Activated CD8-positive, alpha-beta memory T cell treated with anti-CD3 and anti-CD28 coated beads for 48 hours (primary cell): ENCODE results near the gene MARCHF6.
"Not testable (repeated sequence)": the region's sequence is repeated elsewhere in the genome, so short reads cannot be mapped to it uniquely, and the experiment has no call there.

ENCODE experiments used
- DNase-seq, 3 experiments: peaks; one replicate each; pipeline ENCODE4 v3.0.0-alpha.2; 2020; ENCODE audit warnings: low read depth in 2 of 3, low spot score in 2 of 3

MARCHF6 gene

DNA sequence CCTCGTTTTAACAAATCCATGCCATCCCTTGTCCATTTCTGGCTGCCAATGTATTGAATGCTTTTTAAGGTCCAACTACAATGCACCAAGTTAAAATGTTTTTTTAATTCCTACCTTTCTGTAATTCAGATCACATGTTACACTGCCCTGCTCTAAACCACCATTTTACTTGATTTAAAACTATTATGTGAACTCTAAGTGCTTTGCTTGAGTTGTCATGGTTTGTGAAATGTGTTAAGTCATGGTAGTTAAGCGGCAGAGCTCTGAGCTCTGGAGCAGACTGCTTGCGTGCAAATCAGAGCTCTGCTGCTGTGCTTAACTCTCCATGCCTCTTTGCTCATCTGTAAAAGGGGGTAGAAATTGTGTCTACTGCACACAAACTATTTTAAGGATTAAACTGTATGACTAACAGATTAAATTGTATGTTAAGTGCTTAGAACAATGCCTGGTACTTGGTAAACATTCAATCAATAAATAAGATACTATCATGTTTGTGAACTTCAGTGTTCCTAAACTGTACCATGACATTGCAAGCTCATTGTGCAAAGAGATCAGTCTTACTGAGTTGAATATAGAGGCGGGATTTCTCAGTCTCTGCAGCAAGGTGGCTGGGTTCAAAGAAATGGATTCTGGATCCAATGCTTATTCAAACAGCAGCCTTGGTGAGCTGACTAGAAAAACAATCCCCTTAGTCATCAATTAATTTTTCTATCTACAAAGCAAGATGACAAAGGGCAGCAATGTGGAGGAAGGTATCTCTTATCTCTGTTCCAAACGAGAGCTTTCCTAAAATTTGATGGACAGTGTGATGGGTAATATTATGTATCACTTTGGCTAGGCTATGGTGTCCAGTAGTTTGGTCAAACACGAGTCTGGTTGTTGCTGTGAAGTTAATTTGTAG lies 29.7 kb upstream of the MARCHF6 start:
- no peak for DNase-seq

DNA sequence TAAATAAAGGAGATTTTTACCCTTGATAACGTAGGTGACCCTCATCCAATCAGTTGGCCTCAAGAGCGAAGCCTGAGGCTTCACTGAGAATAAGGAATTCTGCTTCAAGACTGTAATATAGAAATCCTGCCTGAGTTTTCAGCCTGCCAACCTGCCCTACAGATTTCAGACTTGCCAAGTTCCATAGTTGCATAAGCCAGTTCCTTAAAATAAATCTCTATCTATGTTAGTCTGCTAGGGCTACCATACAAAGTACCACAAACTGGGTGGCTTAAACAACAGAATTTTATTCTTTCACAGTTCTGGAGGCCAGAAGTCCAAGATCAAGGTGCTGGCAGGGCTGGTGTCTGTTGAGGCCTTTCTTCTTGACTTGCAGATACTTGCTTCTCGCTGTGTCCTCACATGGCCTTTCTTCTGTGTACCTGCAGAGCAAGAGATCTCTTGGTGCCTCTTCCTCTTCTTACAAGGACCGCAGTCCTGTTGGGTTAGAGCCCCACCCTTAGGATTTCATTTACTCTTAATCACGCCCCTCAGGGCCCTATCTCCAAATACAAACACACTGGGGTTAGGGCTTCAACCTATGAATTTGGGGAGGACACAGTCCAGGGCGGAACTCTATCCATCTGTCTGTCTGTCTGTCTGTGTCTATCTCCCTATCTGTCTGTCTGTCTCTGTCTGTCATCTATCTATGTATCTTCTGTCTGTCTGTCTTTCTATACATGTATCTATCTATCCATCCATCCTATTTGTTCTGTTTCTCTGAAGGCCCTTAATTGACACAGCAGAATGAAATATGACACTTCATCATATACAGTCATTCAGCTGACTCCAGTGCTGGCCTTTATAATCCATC lies 28.8 kb upstream of the MARCHF6 start:
- DNase-seq: no peak

DNA sequence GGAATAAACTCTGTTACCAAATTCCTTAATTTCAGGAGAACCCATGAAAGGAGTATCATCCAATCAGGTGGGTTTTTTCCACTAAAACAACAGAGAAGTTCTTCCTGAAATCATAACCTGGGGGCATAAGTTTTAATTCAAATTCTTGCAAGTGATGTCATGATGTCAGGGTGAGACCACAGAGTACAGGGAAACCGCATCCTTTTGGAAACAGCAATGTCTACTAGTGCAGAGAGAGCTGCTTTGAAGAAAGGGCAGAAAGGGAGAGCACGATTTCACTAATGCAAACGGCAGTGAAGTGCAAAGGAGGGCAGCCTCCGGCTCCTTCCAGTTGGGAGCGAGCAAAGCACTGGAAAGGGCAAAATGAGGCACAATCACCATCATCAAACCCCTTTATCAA lies 25.2 kb upstream of the MARCHF6 start:
- DNase-seq: no peak

DNA sequence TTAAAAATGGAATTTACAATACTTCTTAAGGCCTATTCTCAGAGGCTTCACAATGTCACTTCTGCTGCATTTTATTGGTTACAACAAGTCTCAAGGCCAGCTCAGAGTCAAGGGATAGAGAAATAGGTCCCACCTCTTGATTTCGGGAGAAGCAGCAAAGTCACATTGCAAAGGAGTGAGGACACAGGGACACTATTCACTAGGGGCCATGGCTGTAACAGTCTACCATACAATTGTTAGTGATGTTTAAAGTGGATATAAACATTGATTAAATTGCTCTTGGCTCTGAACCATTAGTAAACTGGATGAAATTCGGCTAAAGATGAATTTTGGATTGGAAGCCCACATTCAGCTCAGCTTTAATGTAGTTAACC lies 24.1 kb upstream of the MARCHF6 start:
- DNase-seq: no peak

DNA sequence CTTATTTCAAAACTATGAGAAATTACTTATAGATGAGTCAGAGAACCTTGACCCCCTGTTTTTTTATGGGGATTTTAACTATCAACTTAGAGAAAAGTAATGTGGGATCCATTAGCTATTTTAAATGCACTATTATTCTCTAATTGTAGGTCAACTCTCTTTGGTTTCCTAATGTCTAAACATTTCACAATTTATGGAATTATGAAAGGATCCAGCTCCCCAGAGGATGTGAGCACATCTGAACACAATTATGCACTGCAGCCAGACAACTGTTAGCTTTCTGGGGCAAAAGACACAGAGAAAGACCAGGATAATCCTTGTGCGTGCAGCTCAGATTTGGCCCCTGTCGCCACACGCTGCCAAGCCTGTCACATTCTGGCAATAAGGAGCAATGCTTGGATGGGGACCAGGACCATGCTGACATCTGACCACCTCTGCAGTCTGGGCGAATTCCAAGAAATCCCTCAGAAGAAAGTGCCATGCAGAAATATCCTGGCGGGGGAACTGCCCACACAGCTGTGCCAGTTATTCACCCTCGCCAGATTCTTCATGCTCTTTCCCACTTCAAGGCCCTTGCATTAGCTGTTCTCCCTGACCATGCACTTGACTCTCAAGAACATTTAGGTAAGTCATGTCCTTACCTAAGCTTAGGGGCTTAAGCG lies 23.5 kb upstream of the MARCHF6 start:
- no peak for DNase-seq

DNA sequence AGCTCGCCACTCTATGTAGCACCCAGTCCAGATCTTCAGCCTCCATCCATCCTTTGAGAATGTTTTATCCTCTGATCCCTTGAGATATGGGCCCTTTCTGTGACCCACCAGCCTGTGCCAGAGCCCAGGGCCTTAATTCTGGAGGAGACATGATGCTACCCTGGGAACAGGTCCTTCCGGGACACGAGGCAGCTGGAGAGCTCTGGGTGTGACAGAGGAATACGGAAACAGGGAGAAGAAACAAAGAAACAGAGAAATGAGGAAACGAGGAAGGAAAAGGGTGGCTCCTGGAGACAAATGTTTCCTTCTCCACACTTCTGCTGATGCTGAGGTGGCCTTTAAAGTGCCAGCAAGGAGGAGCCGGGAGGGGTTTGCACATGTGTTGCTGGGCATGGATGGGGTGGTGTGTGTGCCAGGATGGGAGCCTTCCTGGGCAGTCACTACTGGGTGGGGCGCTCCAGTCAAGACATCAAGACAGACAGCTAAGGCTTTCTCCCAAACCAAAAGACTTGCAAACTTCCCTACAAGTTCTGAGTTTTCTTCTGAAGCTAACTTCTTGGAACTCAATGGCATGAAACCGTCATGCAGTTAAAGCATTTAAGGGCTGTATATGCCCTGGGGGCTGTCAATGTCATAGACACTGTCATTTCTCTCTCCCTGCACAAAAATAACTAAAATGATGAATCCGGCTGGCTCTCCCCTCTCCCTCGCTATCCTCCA lies 22.8 kb upstream of the MARCHF6 start:
- DNase-seq: no peak

DNA sequence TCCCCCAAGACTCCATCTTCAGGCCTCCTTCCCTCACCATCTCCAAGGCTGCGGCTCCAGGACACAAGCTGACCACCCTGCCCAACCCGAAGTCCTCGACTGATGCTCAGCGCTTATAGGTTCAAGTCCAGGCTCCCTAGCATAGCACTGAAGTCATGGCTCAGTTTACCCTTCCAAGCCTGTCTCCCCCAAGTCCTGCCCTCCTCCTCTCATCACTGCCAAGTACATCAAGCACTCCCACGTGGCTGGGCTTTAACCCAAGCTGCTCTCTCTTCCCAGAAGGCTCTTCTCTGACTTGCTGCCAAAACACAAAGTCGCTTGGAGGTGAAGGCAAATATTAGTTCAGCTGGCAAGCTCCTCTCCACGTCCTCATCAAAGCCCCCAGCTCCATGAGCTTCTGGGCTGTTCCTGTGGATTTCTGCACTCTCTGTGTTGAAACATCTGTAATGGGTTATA lies 22.1 kb upstream of the MARCHF6 start:
- DNase-seq: no peak

DNA sequence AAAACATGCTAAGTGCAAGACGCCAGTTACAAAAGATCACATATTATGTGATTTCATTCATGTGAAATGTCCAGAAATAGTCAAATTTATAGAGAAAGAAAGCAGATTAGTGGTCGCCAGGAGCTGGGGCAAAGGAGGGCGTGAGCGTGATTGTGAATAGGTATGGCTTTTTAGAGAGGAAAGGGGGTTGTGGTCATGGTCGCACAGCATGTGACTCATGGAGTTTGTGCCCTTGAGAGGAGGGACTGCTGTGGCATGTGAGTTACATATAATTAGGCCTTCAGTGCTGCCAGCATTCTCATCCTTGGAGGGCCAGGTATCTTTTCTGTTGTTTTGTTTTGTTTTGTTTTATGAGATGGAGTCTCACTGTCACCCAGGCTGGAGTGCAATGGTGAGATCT lies 21.2 kb upstream of the MARCHF6 start:
- no peak for DNase-seq

DNA sequence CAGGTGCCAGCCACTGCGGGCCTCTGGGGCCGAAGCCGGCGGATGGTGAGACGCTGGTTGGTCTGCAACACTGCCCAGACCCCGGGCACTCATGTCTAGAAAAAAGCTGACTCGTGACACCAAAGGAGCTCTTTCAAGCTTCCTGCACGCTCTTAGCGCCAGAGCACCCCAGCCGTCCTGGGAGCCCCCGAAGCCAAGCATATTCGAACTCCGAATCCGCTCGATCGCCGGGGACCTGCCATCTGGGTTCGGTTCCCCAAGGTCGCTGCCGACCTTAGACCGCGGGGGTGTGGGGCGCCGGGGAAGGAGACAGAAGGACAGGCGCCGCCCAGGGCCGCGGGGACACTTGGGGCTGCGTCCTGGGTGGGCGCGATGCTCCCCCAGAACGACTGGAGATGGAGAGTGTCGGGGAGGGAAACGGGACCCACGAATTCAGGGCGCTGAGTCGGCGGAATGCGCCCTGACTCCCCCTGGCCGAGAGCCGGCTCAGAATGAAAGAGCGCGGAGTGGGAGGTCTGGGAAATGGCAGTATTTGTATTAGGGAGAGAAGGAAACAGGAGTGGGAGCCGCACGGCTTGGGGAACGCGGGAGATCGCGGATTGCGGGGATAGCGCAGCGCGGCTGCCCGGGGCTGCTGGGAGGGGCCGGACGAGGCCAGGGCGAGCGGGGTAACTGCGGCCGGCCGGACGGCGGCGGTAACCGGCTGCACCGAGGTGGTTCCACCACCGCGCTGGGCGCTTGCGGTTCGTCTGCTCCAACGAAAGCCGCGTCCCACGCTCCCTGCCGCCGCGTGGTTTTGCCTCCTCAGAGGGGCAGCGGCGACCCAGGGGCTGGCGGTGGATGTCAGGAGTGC lies 20.1 kb upstream of the MARCHF6 start:
- no peak for DNase-seq

DNA sequence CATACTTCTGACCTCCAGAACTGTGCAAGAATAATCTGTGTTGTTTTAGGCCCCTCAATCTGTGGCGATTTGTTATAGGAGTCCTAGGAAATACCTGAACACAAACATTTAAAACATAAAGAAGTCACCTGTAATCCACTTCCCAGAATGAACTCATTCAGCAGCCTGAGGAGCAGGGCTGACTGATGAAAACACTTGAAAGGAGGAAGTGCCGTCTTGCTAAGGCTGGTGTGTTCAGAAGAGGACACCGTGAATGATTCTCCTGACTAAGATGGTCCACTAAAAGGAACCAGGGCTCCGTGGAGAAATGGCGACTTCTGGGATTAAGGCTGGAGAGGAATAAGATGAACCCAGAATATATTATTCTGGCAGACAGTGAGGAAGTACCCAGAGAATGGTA lies 18.7 kb upstream of the MARCHF6 start:
- no peak for DNase-seq

DNA sequence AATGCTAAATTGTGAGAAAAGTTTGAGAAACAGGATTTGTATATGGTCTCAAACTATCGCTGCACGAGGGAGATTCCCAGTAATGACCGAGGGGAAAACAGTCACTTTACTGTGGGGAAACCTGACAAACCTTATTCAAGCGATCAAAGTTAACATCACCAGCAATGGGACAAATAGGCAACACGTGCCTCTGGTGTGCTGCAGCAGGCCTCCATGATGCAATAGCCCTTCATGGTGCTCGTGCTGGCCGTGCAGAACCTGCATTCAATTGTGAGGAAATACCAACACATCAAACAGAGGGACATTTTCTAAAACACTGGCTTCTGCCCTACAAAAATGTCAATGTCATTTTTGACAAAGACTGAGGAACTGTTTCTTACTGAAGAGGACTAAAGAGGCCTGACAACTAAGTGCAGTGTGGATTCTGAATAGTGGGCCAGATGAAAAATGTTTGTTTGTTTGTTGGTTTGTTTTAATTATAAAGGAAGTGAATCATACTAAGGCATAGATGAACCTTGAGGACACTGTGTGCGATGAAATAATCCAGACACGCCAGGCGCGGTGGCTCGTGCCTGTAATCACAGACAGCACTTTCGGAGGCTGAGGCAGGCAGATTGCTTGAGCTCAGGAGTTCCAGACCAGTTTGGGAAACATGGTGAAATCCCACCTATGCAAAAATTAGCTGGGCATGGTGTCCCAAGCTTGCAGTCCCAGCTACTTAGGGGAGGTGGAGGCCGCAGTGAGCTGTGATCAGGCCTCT lies 17.6 kb upstream of the MARCHF6 start:
- no peak for DNase-seq

DNA sequence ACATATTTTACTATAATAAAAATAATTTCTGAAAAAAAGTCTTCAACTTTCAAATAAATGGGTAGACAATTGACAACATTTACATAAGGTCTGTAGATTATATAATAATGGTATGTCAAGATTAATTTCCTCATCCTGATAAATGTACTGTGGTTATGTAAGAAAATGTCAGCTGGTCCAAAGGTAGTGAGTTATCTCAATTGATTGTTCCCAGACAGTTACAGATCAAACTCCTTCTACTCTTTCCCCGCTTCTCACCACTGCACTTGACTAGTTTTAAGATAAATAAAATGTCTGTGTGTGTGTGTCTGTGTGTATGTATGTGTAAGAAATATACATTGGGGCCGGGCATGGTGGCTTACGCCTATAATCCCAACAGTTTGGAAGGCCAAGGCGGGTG lies 16.4 kb upstream of the MARCHF6 start:
- DNase-seq: no peak

DNA sequence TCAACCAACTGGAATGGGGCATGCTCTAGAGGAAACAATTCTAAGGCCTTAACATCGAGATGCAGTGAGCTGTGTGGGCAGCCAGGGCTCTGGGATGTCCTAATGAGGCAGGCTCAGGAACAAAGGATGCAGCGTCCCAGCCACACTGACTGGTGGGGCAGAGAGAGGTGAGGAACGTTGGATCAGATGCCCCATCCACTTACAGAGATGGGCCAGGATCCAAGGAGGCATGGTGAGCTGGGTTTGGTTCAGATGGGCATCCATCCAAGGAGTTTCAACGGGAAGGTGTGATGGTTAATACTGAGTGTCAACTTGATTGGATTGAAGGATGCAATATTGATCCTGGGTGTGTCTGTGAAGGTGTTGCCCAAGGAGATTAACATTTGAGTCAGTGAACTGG lies 15.5 kb upstream of the MARCHF6 start:
- DNase-seq: no peak

DNA sequence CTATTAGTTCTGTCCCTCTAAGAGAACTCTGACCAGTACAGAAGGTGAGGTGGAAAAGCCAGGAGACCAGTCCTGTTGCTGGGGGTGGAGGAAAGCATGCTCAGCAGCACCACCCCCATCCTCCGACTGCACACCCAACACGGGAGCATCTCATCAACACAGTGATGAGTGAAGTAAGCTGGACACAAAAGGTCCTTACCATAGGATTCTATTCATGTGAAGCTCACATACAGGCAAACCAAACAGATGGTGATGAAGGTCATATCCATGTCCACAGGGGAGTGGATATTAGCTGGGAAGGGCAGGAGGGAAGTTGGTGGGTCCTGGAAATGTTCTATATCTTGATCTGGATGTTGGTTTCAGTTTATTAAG lies 14.8 kb upstream of the MARCHF6 start:
- no peak for DNase-seq

DNA sequence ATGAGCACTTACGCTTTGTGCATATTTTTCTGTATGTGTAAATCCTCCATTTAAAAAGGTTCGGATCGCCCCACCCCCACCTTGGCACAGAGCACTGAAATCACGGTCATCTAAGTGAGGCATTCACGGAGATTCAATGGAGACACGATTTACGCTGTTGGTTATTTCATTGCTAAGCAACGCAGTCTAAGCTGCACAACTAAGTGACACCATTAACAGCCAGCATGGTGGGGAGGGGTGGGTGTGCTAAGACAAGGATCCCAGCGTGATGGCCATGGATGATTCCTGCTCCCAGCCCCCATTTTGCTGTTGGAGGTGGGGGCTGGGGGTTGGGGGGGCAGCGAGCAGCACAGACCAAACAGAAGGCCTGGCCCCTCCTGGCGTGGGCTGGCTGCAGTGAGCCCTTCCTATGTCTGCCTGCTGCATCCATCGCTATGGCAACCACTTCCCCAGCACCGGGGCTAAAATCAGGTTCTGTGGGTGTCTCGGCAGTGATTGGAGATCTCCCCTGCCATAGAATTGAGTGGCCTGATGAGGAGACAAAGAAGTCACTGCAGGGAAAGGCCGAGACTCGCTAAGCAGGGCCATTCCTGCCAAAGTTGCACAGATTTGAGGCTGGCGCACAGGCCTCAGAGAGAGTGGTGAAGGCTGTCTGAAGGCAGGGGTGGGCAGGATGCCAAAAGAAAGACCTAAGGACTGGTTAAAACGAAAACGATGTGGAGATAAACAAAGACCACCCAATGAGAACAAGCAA lies 14.3 kb upstream of the MARCHF6 start:
- DNase-seq: no peak

DNA sequence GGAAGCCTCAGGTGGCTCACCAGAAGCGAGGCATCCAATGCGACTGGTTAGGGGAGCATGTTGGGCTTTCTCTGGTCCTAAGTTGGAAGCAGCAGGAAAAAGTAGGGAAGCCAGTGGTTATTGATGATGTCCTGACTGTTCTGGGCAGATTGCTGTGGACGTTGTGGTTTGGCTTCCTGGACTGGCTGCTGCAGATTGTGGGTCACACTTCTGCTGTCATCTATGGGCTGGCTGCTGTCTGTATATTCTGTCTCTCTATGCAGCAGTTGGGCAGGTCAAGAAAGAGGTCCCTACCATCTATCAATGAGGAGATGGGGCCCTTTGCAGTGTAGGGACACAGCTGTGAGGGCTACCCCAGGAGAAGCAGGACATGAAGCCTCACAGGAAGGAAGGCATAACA lies 13.5 kb upstream of the MARCHF6 start:
- no peak for DNase-seq

DNA sequence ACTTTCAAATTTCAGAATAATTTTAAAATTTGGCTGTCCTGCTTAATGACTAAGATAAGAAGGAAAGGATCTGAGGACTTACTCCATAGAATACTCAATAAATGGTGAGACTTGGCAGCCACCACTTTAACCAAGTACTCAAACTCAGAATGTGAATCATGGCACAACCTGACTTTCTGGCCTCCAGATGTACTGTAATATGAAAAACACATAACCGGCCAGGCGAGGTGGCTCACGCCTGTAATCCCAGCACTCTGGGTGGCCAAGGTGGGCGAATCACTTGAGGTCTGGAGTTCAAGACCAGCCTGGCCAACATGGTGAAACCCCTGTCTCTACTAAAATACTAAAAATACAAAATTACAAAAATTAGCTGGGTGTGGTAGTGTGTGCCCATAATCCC lies 10.0 kb upstream of the MARCHF6 start:
- no peak for DNase-seq

DNA sequence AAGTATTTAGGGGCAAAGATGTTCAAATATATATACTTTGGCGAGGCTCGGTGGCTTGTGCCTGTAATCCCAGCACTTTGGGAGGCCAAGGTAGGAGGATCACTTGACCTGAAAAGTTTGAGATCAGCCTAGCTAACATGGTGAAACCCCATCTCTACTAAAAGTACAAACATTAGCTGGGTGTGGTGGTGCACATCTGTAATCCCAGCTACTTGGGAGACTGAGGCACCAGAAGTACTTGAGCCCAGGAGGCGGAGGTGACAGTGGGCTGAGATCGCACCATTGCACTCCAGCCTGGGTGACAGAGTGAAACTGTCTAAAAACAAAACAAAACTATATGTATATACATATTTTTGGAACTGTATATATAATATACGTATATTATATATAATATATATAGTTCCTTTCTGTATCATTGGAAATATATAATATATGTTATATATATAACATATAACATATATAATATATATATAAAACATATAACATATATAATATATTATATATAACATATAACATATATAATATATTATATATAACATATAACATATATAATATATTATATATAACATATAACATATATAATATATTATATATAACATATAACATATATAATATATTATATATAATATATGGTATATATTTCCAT lies 8.9 kb upstream of the MARCHF6 start:
- not testable (repeated sequence) for DNase-seq
